OCI-LY7 (cell line): ENCODE results near the gene LILRB5. TPM values are rescaled to one million over a fixed set of nuclear protein-coding genes. Genes with fewer than 3 reads are reported as not detected.
"Not testable (repeated sequence)": the region's sequence is repeated elsewhere in the genome, so short reads cannot be mapped to it uniquely, and the experiment has no call there.

ENCODE experiments used
- BruUV-seq: library from RNA; stranded (reverse); fragments of 400-500 nt; replicated peaks from 2 replicates; lab custom pipeline; 2021; lab: Mats Ljungman, UMichigan
- CTCF ChIA-PET: fragments of 300-600 bp; sonication (Branson Sonifier 250); formaldehyde crosslinking; loops from one replicate; lab custom pipeline; 2022; ENCODE audit warnings: antibody characterized with exemption; ENCODE audit not compliant: unreplicated experiment; lab: Charles Lee
- POLR2A ChIA-PET: fragments of 300-600 bp; sonication (Branson Sonifier 250); formaldehyde crosslinking; loops from one replicate; lab custom pipeline; 2022; ENCODE audit warnings: antibody characterized with exemption; lab: Charles Lee
- DNase-seq: peaks from one replicate; pipeline ENCODE4 v3.0.0-alpha.2; 2015; ENCODE audit warnings: low spot score
- H2AFZ ChIP-seq: fragments of 200-600 bp; sonication (generic), shearing (Covaris generic); 2 replicates; pipeline ENCODE4 v1.6.1; 2014; ENCODE audit warnings: mild to moderate bottlenecking, antibody characterized with exemption, low read length, moderate library complexity
- H3K27ac ChIP-seq: fragments of 200-600 bp; sonication (generic); 2 replicates; pipeline ENCODE4 v1.5.1; 2014; ENCODE audit warnings: mixed run types, low read depth, mild to moderate bottlenecking, moderate library complexity, low read length, inconsistent platforms; ENCODE audit not compliant: poor library complexity, severe bottlenecking
- H3K36me3 ChIP-seq: fragments of 200-600 bp; sonication (generic); 2 replicates; pipeline ENCODE4 v1.6.1; 2014; ENCODE audit warnings: mild to moderate bottlenecking, antibody characterized with exemption, low read length, moderate library complexity, mixed read lengths; ENCODE audit not compliant: insufficient read depth
- H3K4me1 ChIP-seq: fragments of 200-600 bp; sonication (generic); 2 replicates; pipeline ENCODE4 v1.5.1; 2014; ENCODE audit warnings: mild to moderate bottlenecking, low read length; ENCODE audit not compliant: insufficient read depth, poor library complexity, severe bottlenecking
- H3K4me2 ChIP-seq: fragments of 200-600 bp; sonication (generic); 2 replicates; pipeline ENCODE4 v1.6.1; 2014; ENCODE audit warnings: mild to moderate bottlenecking, low read length
- H3K4me3 ChIP-seq: fragments of 200-600 bp; sonication (generic); 2 replicates; pipeline ENCODE4 v1.5.1; 2014; ENCODE audit warnings: mild to moderate bottlenecking, low read depth, low read length; ENCODE audit not compliant: poor library complexity, severe bottlenecking
- H3K79me2 ChIP-seq: fragments of 200-600 bp; sonication (generic); 2 replicates; pipeline ENCODE4 v1.6.1; 2016; ENCODE audit warnings: low read depth, mild to moderate bottlenecking, low read length, moderate library complexity, mixed read lengths; ENCODE audit not compliant: insufficient read depth
- H3K9me2 ChIP-seq: fragments of 200-600 bp; sonication (generic); 2 replicates; pipeline ENCODE4 v1.6.1; 2016; ENCODE audit warnings: mild to moderate bottlenecking, low read length, mixed read lengths; ENCODE audit not compliant: insufficient read depth
- H3K9me3 ChIP-seq: fragments of 200-600 bp; sonication (generic); 2 replicates; pipeline ENCODE4 v1.6.1; 2014; ENCODE audit warnings: mild to moderate bottlenecking, mixed run types, low read length, mixed read lengths
- H4K20me1 ChIP-seq: fragments of 200-600 bp; sonication (generic); 2 replicates; pipeline ENCODE4 v1.6.1; 2014; ENCODE audit warnings: mild to moderate bottlenecking, antibody characterized with exemption, low read length, moderate library complexity, mixed read lengths; ENCODE audit not compliant: insufficient read depth
- intact Hi-C: fragments of 100-400 bp; cut with micrococcal nuclease; formaldehyde crosslinking; loops from one replicate; pipeline ENCODE4 v1.10.0; 2022; ENCODE audit not compliant: unreplicated experiment
- total RNA-seq, 2 experiments: library from RNA; depleted of rRNA in 1 of 2; stranded (reverse); fragments of >200 nt in 1 of 2; shearing (Covaris generic) in 1 of 2; gene quantifications; 2 replicates each; pipeline ENCODE4 v1.2.3, GENCODE V29; 2014 to 2022

Gene LILRB5
- total RNA-seq, 2 experiments from 2014 or later: not detected

DNA sequence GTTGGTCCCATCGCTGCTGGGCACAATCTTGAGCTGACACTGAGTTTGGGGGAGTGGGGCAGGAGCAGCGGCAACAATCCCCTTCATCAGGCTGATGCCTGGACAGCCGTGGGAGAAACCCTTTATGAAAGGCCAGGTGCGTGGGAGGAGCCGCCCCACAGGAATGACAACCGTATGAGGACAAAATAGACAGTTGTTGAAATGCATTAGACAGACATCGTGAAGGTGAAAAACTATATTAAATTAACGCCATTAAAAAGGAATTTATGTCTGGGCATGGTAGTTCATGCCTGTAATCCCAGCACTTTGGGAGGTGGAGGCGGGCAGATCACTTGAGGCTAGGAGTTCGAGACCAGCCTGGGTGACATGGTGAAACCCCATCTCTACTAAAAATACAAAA lies 32.5 kb downstream of the LILRB5 start:
- H3K27ac ChIP-seq, H3K9me2 ChIP-seq, CTCF ChIA-PET, H3K36me3 ChIP-seq, DNase-seq, BruUV-seq, H4K20me1 ChIP-seq, H3K9me3 ChIP-seq, H3K79me2 ChIP-seq, H2AFZ ChIP-seq, intact Hi-C loops, POLR2A ChIA-PET, H3K4me1 ChIP-seq, H3K4me2 ChIP-seq, H3K4me3 ChIP-seq: not testable (repeated sequence)

DNA sequence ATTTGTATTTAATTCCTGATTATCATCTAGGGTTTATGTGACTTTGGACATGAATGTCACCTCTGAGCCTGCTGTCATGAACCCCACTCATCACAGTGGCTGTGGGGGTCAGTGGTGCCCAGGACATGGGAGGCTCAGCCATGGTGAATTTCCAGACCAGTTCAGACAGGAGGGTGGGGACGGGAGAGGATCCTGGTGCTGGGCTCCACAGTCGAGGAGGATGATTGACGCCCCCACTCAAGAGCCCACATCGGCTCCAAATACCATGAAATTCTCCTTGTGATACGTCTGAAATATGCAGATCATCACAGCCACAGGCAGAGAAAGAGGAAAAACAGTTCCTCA lies 33.2 kb downstream of the LILRB5 start:
- intact Hi-C loops, DNase-seq, H3K27ac ChIP-seq, H3K9me3 ChIP-seq, CTCF ChIA-PET, H4K20me1 ChIP-seq, H3K4me3 ChIP-seq, H3K4me2 ChIP-seq, H2AFZ ChIP-seq, BruUV-seq, H3K79me2 ChIP-seq, H3K9me2 ChIP-seq, H3K4me1 ChIP-seq, H3K36me3 ChIP-seq: not testable (repeated sequence)
- POLR2A ChIA-PET: interaction anchor here (0.6 kb wide), 1 partner anchor 294 kb away, joined by 6 read pairs; no protein-coding TSS in a partner anchor

DNA sequence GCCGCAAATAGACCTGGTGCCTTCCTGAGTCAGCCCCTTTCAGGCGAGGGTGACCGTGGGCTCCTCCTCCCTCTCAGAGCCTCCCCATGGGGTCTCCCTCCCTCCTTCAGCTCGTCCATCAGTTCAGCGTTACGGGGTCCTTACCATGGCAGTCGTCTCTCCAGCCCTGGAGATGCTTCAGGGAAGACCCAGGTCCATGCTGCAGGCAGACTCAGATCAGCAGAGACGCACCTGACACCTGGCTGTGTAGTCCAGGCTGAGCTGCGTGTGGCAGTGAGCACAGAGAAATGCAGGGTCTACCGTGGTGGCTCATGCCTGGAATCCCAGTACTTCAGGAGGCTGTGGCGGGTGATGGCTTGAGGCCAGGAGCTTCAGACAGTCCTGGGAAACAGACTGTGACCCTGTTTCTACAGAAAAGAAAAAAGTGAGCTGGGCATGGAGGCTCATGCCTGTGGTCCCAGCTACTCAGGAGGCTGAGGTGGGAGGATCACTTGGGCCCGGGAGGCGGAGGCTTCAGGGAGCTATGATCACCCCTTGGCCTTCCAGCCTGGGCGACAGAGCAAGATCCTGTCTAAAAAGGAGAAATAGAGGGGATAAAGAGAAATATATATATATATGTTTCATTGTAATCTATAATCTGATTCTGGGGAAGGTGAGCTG lies 33.7 kb downstream of the LILRB5 start:
- CTCF ChIA-PET, H4K20me1 ChIP-seq, H3K36me3 ChIP-seq, H3K9me2 ChIP-seq, H3K4me2 ChIP-seq, intact Hi-C loops, BruUV-seq, DNase-seq, H3K79me2 ChIP-seq, H3K27ac ChIP-seq, H3K4me1 ChIP-seq, H3K4me3 ChIP-seq, H3K9me3 ChIP-seq, H2AFZ ChIP-seq: not testable (repeated sequence)
- POLR2A ChIA-PET: interaction anchor here (0.6 kb wide), 1 partner anchor 294 kb away, joined by 6 read pairs; no protein-coding TSS in a partner anchor

DNA sequence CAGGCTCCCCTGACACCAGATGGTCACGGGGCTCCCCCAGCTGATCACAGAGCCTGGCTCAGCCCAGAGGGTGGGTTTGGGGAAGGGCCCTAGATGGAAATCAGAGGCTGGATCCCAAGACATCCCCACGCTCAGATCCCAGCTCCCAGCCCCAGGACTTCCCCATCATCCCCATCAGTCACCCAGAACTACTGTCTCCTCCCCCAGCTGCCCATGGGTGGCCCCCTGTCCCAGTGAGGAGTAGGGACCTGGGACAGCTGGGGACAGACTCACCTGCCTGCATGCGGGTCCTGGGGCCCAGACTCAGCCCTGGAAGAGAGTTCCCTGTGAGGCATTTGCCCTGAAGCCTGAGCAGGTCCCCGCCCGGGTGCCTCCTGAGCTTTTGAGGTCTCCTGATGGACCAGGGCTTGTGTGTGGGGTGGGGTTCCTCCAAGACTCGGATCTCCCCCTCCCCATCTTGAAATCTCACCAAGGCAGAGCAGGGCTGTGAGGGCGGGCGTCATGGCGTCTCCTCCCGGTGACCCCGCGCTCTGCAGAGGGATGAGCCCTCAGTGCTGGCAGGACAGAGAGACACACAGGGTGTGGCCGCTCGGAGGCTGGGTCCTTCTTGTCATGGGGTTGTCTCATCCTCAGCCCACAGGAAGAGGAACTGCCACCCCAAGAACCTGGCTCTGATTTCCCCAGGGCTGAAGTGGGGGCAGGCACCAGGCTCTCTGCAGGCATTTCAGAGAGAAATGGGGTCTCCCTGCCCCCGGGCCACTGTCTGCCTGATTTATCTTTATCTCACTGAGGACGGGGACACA lies 34.4 kb downstream of the LILRB5 start, which contains the start of gene LILRB3:
TSS of gene LILRB3 (minus strand) at position 534 of the 803 bp plus-strand sequence. CDS start at position 503, 31 bp downstream.
- H4K20me1 ChIP-seq, H2AFZ ChIP-seq, BruUV-seq, H3K4me3 ChIP-seq, H3K9me3 ChIP-seq, intact Hi-C loops, CTCF ChIA-PET, H3K4me2 ChIP-seq, H3K27ac ChIP-seq, H3K9me2 ChIP-seq, H3K79me2 ChIP-seq, DNase-seq, H3K36me3 ChIP-seq, POLR2A ChIA-PET, H3K4me1 ChIP-seq: not testable (repeated sequence)

DNA sequence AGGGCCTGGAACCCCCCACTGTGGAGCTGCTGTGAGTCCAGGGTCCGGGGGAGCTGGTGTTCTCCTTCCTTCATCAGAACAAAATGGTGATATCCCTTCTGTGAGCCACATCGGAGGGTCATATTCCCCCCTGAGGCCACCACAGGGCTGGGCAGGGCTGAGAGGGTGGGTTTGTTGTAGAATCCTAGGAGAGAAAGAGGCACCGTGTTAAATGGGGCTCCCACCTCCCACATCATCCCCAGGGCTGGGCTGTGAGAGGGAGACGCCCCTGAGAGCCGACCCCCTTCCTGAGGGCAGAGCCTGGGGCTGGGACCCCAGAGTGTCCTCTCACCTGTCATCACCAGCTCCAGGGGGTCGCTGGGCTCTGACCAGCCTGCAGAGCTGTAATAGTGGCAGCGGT lies 35.1 kb downstream of the LILRB5 start:
- H3K9me2 ChIP-seq, H3K4me1 ChIP-seq, intact Hi-C loops, H4K20me1 ChIP-seq, BruUV-seq, DNase-seq, H3K4me2 ChIP-seq, CTCF ChIA-PET, H2AFZ ChIP-seq, H3K4me3 ChIP-seq, POLR2A ChIA-PET, H3K27ac ChIP-seq, H3K79me2 ChIP-seq, H3K36me3 ChIP-seq, H3K9me3 ChIP-seq: not testable (repeated sequence)

DNA sequence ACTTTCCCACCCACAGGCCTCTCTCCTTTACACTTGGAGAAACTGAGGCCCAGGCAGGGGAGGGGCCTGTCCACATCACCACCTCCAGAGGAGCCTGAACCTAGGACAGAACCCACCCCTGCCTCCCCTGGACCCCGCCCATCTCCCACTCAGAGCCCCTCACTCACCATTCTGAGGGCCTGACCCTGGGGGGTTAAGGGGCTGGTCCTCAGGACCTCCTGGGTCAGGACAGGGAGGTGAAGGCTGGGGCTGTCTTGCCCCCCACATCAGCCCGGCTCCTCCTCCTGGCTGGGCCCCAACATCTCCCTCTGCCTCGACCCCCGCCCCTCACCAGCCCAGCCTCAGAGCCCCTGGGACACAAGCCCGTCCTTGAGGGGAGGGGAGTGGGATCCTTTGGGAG lies 37.4 kb downstream of the LILRB5 start:
- H3K4me2 ChIP-seq, H3K27ac ChIP-seq, H3K79me2 ChIP-seq, H3K4me3 ChIP-seq, CTCF ChIA-PET, H2AFZ ChIP-seq, H3K9me3 ChIP-seq, H3K4me1 ChIP-seq, DNase-seq, POLR2A ChIA-PET, H4K20me1 ChIP-seq, intact Hi-C loops, H3K9me2 ChIP-seq, BruUV-seq: not testable (repeated sequence)
- H3K36me3 ChIP-seq: peaks cover 13% of the 10 kb centered on the region
